HG03066 (cell line): ENCODE measurements around the gene FLII.
"Not testable (repeated sequence)": the region's sequence is repeated elsewhere in the genome, so short reads cannot be mapped to it uniquely, and the experiment has no call there.

Experiments used
- ATAC-seq: cut with Tn5 transposase; IDR thresholded peaks from one replicate; pipeline ENCODE4 v1.9.1; 2021; ENCODE audit warnings: low read depth; ENCODE audit not compliant: unreplicated experiment

The FLII gene

GRCh38 chr17:18258356-18259038 is at the start of gene FLII:
FLII (minus strand) TSS chr17:18258738; CDS start chr17:18258690, 48 bp downstream.
- ATAC-seq = no peak

GRCh38 chr17:18303206-18303605 is 44.7 kb upstream of the FLII start:
- ATAC-seq = not testable (repeated sequence)

DNA sequence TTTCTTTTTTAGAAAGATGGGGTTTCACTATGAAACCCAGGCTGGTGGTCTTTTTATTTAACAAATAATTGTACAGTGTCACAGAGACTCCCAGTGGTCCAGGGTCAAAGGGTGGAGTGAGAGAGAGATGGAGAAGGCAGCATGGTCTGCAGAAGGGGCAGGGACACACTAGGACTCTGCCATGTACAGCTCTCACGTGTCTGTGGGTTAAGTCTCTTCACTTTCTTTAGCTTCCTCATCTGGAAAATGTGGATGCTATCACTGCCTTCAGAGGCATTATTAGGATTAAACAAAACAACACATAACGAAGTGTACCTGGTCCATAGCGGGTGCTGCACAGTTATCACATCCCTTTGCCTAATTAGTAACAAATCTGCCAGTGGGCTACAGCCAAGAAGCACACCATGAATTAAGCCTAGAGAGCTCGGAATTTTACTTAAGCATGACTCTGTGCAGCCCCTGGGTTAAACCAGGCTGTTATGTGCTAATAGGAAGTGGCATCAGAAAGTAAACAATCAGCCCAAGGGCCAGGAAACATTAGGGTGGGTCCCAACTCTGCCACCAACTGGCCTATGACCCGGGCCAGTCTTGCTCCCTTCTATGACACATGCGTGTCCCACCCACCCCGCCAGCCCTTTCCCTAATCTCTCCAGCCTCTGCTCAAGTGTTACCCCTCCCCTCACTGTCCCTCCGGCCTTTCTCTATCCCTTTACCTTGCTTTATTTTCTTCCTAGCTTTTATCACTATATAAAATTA is 42.4 kb upstream of the FLII start:
- no peak for ATAC-seq

DNA sequence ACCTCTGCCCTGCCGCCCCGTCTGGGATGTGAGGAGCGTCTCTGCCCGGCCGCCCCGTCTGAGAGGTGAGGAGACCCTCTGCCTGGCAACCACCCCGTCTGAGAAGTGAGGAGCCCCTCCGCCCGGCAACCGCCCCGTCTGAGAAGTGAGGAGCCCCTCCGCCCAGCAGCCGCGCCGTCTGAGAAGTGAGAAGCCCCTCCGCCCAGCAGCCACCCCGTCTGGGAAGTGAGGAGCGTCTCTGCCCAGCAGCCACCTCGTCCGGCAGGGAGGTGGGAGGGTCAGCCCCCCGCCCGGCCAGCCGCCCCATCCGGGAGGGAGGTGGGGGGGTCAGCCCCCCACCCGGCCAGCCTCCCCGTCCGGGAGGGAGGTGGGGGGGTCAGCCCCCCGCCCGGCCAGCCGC is 39.5 kb upstream of the FLII start:
- not testable (repeated sequence) for ATAC-seq

DNA sequence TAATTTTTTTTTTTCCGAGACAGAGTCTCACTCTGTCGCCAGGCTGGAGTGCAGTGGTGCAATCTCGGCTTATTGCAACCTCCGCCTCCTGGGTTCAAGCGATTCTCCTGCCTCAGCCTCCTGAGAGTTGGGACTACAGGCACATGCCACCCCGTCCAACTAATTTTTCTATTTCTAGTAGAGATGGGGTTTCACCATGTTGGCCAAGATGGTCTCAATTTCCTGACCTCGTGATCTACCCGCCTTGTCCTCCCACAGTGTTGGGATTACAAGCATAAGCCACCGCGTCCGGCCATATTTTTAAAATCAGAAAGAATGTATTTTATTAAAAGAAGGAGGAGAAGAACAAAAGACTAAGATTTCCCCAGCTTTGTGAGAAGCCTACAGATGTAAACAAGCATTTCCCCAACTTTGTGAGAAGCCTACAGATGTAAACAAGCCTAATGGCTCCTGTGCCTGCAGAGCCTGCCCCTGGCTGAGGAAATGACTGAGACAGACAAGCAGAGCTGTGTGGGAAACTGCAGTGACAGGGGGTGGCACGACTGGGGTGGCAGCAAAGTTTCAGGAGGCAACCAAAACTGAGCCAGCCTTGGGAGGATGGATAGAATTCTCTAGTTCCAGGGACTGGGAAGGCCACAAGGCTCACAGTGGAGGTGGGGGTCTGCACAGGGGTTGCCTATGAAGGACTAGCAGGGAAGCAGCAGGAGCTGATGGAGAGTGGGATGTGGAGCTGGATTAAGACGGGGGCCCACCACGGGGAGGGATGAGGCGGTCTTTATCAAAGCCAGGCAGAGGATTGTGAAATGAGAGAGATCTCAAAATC is 33.4 kb upstream of the FLII start:
- ATAC-seq = no peak

GRCh38 chr17:18285296-18285695 is 26.8 kb upstream of the FLII start:
- ATAC-seq = no peak

GRCh38 chr17:18281788-18282187 is 23.2 kb upstream of the FLII start:
- no peak for ATAC-seq

DNA sequence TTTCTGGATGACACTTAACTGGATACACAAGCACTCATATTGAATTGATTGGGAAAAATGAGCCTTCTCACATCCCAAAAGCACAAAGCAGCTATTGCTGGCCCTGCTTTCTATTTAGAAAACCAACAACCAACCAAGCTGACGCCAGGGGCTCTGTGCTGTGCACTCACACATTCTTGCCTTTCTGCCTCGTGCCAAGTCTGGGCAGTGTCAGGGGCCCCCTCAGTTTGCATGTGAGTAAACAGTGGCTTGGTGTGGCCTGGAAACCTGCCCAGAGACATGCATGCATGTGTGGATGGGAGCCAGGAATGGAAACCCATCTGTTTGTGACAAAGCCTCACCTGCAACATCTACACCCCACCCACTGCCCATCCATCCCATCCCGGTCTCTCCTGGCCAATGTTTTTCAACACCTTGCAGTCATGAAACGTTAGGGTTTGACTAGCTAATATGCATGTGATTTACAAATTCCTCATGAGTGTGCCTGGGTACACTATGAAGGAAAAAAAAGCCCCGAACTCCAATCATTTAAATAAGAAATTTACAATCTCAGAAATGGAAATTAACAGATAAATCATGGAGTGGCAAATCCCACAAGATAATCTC is 22.3 kb upstream of the FLII start:
- no peak for ATAC-seq

- no peak for ATAC-seq
Observed at GRCh38 chr17:18280249-18280648, 21.7 kb upstream of the FLII start.

- ATAC-seq = no peak
Observed at GRCh38 chr17:18278867-18279266, 20.3 kb upstream of the FLII start.

GRCh38 chr17:18277076-18277475 is 18.5 kb upstream of the FLII start:
- no peak for ATAC-seq

DNA sequence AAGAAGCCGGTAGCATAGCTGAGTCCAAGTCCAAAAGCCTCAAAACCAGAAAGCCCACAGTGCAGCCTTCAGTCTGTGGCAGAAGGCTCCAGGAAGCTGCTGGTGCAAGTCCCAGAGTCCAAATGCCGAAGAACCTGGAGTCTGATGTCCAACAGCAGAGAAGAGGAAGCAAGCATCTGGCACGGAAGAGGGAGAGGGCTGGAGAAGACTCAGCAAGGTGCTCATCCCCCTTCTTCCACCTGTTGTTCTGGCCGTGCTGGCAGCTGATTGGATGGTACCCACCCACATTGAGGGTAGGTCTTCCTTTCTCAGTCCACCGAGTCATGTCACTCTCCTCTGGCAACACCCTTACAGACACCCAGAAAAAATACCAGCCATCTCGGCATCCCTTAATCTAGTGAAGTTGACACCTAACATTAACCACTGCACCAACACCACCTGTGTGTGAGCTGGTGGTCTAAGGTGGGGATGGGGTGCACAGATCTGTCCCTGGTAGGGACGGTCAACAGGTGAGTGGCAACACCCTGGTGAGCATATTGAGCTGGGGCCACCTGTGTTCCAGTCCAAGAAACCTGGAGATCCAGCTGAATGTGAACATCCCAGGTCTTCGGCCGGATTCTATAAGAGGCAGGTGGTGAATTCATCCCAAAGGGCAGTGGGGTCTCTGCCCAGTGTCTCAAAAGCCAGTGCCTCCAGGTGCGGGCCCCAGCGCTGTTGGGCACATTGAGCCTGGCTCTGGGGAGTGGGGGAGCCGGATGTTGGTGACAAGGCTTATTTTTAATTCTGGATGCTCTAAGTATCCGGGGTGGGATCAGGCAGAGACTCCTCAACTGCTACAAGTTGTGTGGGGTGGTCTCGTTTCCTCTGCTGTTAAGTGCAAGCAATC is 11.8 kb upstream of the FLII start:
- no peak for ATAC-seq

- ATAC-seq = no peak
Observed at GRCh38 chr17:18267927-18268711, 9.6 kb upstream of the FLII start.

GRCh38 chr17:18267366-18267765 is 8.8 kb upstream of the FLII start:
- no peak for ATAC-seq

GRCh38 chr17:18263885-18264682 is 5.5 kb upstream of the FLII start:
- no peak for ATAC-seq

DNA sequence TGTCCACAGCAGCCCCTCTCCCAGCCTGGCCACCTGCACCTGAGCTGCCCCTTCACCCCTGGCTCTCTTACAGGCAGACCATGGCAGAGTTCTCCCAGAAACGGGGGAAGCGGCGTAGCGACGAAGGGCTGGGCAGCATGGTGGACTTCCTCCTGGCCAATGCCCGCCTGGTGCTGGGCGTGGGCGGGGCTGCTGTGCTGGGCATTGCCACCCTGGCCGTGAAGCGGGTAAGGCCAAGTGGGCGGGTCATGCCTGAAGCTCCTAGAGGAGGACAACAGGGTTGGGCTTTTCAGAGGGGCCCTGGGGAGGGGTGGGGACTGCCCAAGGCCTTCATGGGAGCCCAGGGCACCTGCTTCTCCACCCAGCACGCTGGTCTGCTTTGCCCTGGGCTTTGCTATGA is 4.1 kb upstream of the FLII start:
- ATAC-seq = no peak

DNA sequence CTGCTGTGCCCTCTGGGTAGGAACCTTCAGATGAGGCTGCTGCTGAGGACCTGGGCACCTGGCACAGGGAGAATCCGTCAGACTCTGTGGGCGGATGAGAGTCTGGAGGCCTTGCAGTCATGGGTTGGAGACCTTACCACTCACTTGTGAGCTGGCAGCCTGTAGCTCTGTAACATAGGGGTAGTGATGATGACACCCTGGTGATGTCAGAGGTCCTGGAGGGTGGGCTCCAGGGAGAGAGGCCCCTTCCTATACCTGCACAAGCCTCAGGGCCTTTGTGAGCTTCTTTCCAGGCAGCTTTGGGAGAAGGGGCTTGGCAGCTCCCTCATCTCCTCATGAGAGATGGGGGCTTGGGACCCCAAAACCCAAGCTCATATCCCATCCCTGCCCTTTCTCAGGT is 3.6 kb upstream of the FLII start:
- ATAC-seq = no peak

DNA sequence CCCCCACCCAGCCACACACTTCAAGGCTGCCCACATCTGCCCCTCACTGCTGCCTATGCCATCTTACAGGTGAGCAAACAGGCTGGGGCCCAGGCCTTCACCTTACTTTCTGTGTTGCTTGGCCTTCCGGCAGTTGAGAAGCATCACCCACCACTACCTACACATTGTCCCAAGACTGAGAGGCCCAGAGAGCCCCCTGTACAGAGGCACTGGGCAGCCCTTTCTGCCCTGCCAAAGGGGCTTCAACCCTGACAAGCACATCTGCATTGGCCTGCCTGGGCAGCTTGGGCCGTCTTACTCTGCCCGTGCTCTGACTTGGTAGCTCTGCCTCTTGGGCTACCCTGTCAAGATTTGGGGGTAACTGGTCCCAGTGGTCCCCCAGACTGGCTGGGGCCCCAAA is 3.1 kb upstream of the FLII start:
- ATAC-seq = no peak
